MM.1S (cell line): ENCODE results near the gene CENPF.

Experiments used
- CTCF ChIP-seq: fragments of 300-600 bp; sonication (generic); IDR thresholded peaks from 2 replicates; pipeline ENCODE4 v1.5.1; 2016; ENCODE audit warnings: antibody characterized with exemption, low read length, mixed read lengths
- EZH2 ChIP-seq: fragments of 300-600 bp; sonication (generic); optimal IDR thresholded peaks from 2 replicates; pipeline ENCODE3; 2017; ENCODE audit warnings: low read depth, mild to moderate bottlenecking, antibody characterized with exemption, low read length, mixed read lengths
- EZH2phosphoT487 ChIP-seq: fragments of 300-600 bp; sonication (generic); IDR thresholded peaks from 2 replicates; pipeline ENCODE4 v1.6.1; 2018; ENCODE audit warnings: antibody characterized with exemption, low read length

GRCh38 chr1:214664651-214665433 is 61.8 kb downstream of the CENPF start:
- TF ChIP-seq EZH2 (no peak), CTCF (no peak), EZH2phosphoT487 (no peak)
